Fibroblast of mammary gland (primary cell): ENCODE measurements around the gene ADAMTS19.

Experiments used
- DNase-seq: peaks from one replicate; pipeline ENCODE4 v3.0.0-alpha.2; 2010; ENCODE audit warnings: low read depth
- H3K4me3 ChIP-seq: 2 replicates; pipeline ENCODE4 v1.5.1; 2011; ENCODE audit warnings: low read depth, mild to moderate bottlenecking, low read length, moderate library complexity; ENCODE audit not compliant: control insufficient read depth
- CTCF ChIP-seq: conservative IDR thresholded peaks from 2 replicates; pipeline ENCODE4 v1.5.1; 2011; ENCODE audit warnings: low read depth, low read length, inconsistent platforms; ENCODE audit not compliant: control insufficient read depth, insufficient read depth

The ADAMTS19 gene

GRCh38 chr5:129672006-129672405 is 211.9 kb downstream of the ADAMTS19 start:
- H3K4me3 ChIP-seq = no peak overlapping the region
- TF ChIP-seq CTCF = no peak
- peak; percentile 10 for DNase-seq

GRCh38 chr5:129679671-129680070 is 219.6 kb downstream of the ADAMTS19 start:
- no peak for DNase-seq
- no peak overlapping the region for H3K4me3 ChIP-seq
- TF ChIP-seq CTCF = no peak

- DNase-seq = no peak
- no peak overlapping the region for H3K4me3 ChIP-seq
- no peak for TF ChIP-seq CTCF
Observed at GRCh38 chr5:129687941-129688340, 227.8 kb downstream of the ADAMTS19 start.

GRCh38 chr5:129689045-129689444 is 228.9 kb downstream of the ADAMTS19 start:
- no peak for DNase-seq
- TF ChIP-seq CTCF = no peak
- no peak overlapping the region for H3K4me3 ChIP-seq

GRCh38 chr5:129691220-129691619 is 231.1 kb downstream of the ADAMTS19 start:
- H3K4me3 ChIP-seq = no peak overlapping the region
- DNase-seq = peak; percentile 7
- no peak for TF ChIP-seq CTCF

- no peak for TF ChIP-seq CTCF
- no peak for DNase-seq
- no peak overlapping the region for H3K4me3 ChIP-seq
Observed at GRCh38 chr5:129696636-129697035, 236.5 kb downstream of the ADAMTS19 start.

GRCh38 chr5:129698661-129699060 is 238.6 kb downstream of the ADAMTS19 start:
- DNase-seq = peak; percentile 23
- TF ChIP-seq CTCF = peak; percentile 53
- no peak overlapping the region for H3K4me3 ChIP-seq
